SK-N-SH (cell line): ENCODE results near the gene SHISA4. TPM values are rescaled to one million over a fixed set of nuclear protein-coding genes. Genes with fewer than 3 reads are reported as not detected.

Source experiments
- CTCF ChIA-PET: fragments of 300-600, 350-600 bp; formaldehyde crosslinking; extraction: SDS; loops from one replicate; lab custom pipeline; 2021; lab: Yijun Ruan, JAX
- POLR2A ChIA-PET: fragments of 350-600 bp; sonication (Branson Sonifier 250); formaldehyde crosslinking; extraction: SDS; loops from one replicate; lab custom pipeline; 2020; ENCODE audit warnings: antibody characterized with exemption, inconsistent platforms; lab: Yijun Ruan, JAX
- DNase-seq: peaks from one replicate; pipeline ENCODE4 v3.0.0; 2012
- H2AFZ ChIP-seq: fragments of 200-600 bp; sonication (generic); 2 replicates; pipeline ENCODE4 v1.8.1; 2016; ENCODE audit warnings: antibody characterized with exemption, mild to moderate bottlenecking, low read depth
- H3F3A ChIP-seq: fragments of 200-600 bp; sonication (generic); replicated peaks from 2 replicates; pipeline ENCODE3; 2016; ENCODE audit warnings: antibody characterized with exemption, mild to moderate bottlenecking; ENCODE audit not compliant: insufficient read depth
- H3K27ac ChIP-seq, 2 experiments: fragments of 200-500 bp in 1 of 2; fragments of 200-600 bp in 1 of 2; sonication (Bioruptor generic) in 1 of 2; sonication (generic), shearing (Covaris generic) in 1 of 2; 2 replicates each; pipeline versions ENCODE4 v1.5.1 to v1.6.1; 2014 to 2016; ENCODE audit warnings: low read depth in 2 of 2, inconsistent platforms in 1 of 2, low read length in 1 of 2, mild to moderate bottlenecking in 1 of 2, mixed read lengths in 1 of 2
- H3K27me3 ChIP-seq: fragments of 200-600 bp; sonication (generic), shearing (Covaris generic); 2 replicates; pipeline ENCODE4 v1.6.1; 2016; ENCODE audit warnings: mixed run types; ENCODE audit not compliant: insufficient read depth
- H3K36me3 ChIP-seq, 2 experiments: fragments of 200-500 bp in 1 of 2; fragments of 200-600 bp in 1 of 2; sonication (Bioruptor generic) in 1 of 2; sonication (generic) in 1 of 2; replicated peaks in 1 of 2; 2 replicates each; pipeline versions ENCODE3 to v1.5.1; 2014 to 2016; ENCODE audit warnings: low read length in 1 of 2, mild to moderate bottlenecking in 1 of 2; ENCODE audit not compliant: insufficient read depth in 2 of 2, control insufficient read depth in 1 of 2
- H3K4me1 ChIP-seq, 2 experiments: fragments of 200-500 bp in 1 of 2; fragments of 200-600 bp in 1 of 2; sonication (Bioruptor generic) in 1 of 2; sonication (generic), shearing (Covaris generic) in 1 of 2; 2 replicates each; pipeline versions ENCODE4 v1.5.1 to v1.6.1; 2014 to 2016; ENCODE audit warnings: low read depth in 1 of 2, low read length in 1 of 2, mixed run types in 1 of 2; ENCODE audit not compliant: insufficient read depth in 2 of 2, control insufficient read depth in 1 of 2
- H3K4me2 ChIP-seq: fragments of 200-600 bp; sonication (generic), shearing (Covaris generic); 2 replicates; pipeline ENCODE4 v1.6.1; 2017; ENCODE audit warnings: mixed run types
- H3K4me3 ChIP-seq, 2 experiments: fragments of 200-500 bp in 1 of 2; fragments of 200-600 bp in 1 of 2; sonication (Bioruptor generic) in 1 of 2; sonication (generic), shearing (Covaris generic) in 1 of 2; 2 replicates each; pipeline versions ENCODE4 v1.5.1 to v1.8.1; 2014 to 2016; ENCODE audit warnings: low read depth in 2 of 2, inconsistent platforms in 1 of 2, low read length in 1 of 2, mild to moderate bottlenecking in 1 of 2, mixed read lengths in 1 of 2, moderate library complexity in 1 of 2
- H3K79me2 ChIP-seq: fragments of 200-600 bp; sonication (generic); 2 replicates; pipeline ENCODE4 v1.8.1; 2017; ENCODE audit warnings: mild to moderate bottlenecking; ENCODE audit not compliant: insufficient read depth
- H3K9ac ChIP-seq: fragments of 200-600 bp; sonication (generic); 2 replicates; pipeline ENCODE4 v1.6.1; 2017; ENCODE audit warnings: mixed run types
- H3K9me2 ChIP-seq: fragments of 200-600 bp; sonication (generic); 2 replicates; pipeline ENCODE4 v1.6.1; 2017; ENCODE audit warnings: mixed run types
- H3K9me3 ChIP-seq: fragments of 200-600 bp; sonication (generic); 2 replicates; pipeline ENCODE4 v1.6.1; 2017; ENCODE audit warnings: mixed run types, mild to moderate bottlenecking, moderate library complexity
- H4K20me1 ChIP-seq: fragments of 200-600 bp; sonication (generic); 2 replicates; pipeline ENCODE4 v1.6.1; 2017; ENCODE audit warnings: mild to moderate bottlenecking, mixed run types; ENCODE audit not compliant: insufficient read depth
- ELF1 ChIP-seq: IDR thresholded peaks from 2 replicates; pipeline ENCODE4 v1.4.0; 2012
- EZH2phosphoT487 ChIP-seq: fragments of 200-600 bp; sonication (generic); IDR thresholded peaks from 2 replicates; pipeline ENCODE4 v1.6.1; 2017; ENCODE audit warnings: low read depth, mixed run types, mild to moderate bottlenecking, antibody characterized with exemption, moderate library complexity, borderline replicate concordance
- FOSL2 ChIP-seq: IDR thresholded peaks from 2 replicates; pipeline ENCODE4 v1.4.0; 2012; ENCODE audit warnings: low read depth, mild to moderate bottlenecking, moderate library complexity, borderline replicate concordance
- GABPA ChIP-seq: IDR thresholded peaks from 2 replicates; pipeline ENCODE4 v1.4.0; 2012; ENCODE audit warnings: low read depth, mild to moderate bottlenecking
- JUND ChIP-seq: IDR thresholded peaks from 2 replicates; pipeline ENCODE4 v1.4.0; 2012
- MXI1 ChIP-seq: IDR thresholded peaks from 2 replicates; pipeline ENCODE4 v1.6.1; 2012; ENCODE audit warnings: mild to moderate bottlenecking, low read depth, low read length, improper control_type of control experiment
- NFIC ChIP-seq: IDR thresholded peaks from 2 replicates; pipeline ENCODE4 v1.4.0; 2012; ENCODE audit warnings: borderline replicate concordance
- POLR2AphosphoS5 ChIP-seq: IDR thresholded peaks from 2 replicates; pipeline ENCODE4 v1.6.1; 2012; ENCODE audit warnings: low read depth, low read length
- RFX5 ChIP-seq: IDR thresholded peaks from 2 replicates; pipeline ENCODE4 v1.6.1; 2012; ENCODE audit warnings: mild to moderate bottlenecking, improper control_type of control experiment, low read length
- RXRA ChIP-seq: IDR thresholded peaks from 2 replicates; pipeline ENCODE4 v1.4.0; 2012; ENCODE audit warnings: low read depth, mild to moderate bottlenecking, borderline replicate concordance
- TAF1 ChIP-seq: IDR thresholded peaks from 2 replicates; pipeline ENCODE4 v1.6.1; 2012; ENCODE audit warnings: low read depth, mild to moderate bottlenecking, low read length, moderate library complexity, borderline replicate concordance
- WGBS: methylation state at CpG from one replicate; pipeline ENCODE4 v1.1.6; 2017; ENCODE audit warnings: low lambda C conversion rate; 5-methylcytosine and 5-hydroxymethylcytosine counted together
- polyA plus RNA-seq, 3 experiments: library from polyadenylated mRNA; depleted of rRNA; stranded (reverse); fragments of >200 nt; gene quantifications; 2 replicates each; pipeline ENCODE4 v1.2.3, GENCODE V29; 2012
- TF ChIP-seq, protein P1 (sequence below): IDR thresholded peaks from 2 replicates; pipeline ENCODE4 v1.6.1; 2012; ENCODE audit warnings: mild to moderate bottlenecking, low read depth, low read length, moderate library complexity
- TF ChIP-seq, protein P2 (sequence below): IDR thresholded peaks from 2 replicates; pipeline ENCODE4 v1.4.0; 2012; ENCODE audit warnings: low read depth, borderline replicate concordance
- TF ChIP-seq, protein P3 (sequence below): IDR thresholded peaks from 2 replicates; pipeline ENCODE4; 2012

Gene SHISA4
- polyA plus RNA-seq, 1 of the 3 experiments (the other 2 are of a cell fraction): 42.1 TPM

DNA sequence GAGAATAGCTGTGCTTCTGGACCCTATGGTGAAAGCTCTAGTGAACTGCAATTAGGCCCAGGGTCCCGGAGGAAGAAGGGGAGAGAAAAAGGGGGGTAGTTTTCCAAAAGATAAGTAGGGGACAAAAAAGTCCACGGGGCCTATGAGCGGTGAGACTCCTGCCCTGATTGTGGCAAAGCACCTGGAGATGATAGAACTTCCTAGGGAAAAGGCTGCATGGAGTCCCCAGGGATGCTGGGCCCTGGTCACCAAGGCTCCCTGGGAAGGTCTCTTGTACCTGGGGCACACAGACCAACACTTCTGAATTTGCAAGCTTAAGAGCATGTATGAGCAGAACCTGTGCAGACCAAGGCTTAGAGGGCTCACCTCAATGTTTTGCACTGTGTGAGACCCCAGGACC is 5.4 kb upstream of the SHISA4 start:
- peak overlapping the region; percentile 58 for H3K4me2 ChIP-seq
- H3K9me3 ChIP-seq: no peaks in the 10 kb centered on the region
- TF ChIP-seq, protein P1, sequence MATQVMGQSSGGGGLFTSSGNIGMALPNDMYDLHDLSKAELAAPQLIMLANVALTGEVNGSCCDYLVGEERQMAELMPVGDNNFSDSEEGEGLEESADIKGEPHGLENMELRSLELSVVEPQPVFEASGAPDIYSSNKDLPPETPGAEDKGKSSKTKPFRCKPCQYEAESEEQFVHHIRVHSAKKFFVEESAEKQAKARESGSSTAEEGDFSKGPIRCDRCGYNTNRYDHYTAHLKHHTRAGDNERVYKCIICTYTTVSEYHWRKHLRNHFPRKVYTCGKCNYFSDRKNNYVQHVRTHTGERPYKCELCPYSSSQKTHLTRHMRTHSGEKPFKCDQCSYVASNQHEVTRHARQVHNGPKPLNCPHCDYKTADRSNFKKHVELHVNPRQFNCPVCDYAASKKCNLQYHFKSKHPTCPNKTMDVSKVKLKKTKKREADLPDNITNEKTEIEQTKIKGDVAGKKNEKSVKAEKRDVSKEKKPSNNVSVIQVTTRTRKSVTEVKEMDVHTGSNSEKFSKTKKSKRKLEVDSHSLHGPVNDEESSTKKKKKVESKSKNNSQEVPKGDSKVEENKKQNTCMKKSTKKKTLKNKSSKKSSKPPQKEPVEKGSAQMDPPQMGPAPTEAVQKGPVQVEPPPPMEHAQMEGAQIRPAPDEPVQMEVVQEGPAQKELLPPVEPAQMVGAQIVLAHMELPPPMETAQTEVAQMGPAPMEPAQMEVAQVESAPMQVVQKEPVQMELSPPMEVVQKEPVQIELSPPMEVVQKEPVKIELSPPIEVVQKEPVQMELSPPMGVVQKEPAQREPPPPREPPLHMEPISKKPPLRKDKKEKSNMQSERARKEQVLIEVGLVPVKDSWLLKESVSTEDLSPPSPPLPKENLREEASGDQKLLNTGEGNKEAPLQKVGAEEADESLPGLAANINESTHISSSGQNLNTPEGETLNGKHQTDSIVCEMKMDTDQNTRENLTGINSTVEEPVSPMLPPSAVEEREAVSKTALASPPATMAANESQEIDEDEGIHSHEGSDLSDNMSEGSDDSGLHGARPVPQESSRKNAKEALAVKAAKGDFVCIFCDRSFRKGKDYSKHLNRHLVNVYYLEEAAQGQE: no peak
- TF ChIP-seq MXI1 (no peak), EZH2phosphoT487 (no peak), POLR2AphosphoS5 (no peak), TAF1 (no peak), JUND (no peak), GABPA (no peak)
- TF ChIP-seq, protein P2, sequence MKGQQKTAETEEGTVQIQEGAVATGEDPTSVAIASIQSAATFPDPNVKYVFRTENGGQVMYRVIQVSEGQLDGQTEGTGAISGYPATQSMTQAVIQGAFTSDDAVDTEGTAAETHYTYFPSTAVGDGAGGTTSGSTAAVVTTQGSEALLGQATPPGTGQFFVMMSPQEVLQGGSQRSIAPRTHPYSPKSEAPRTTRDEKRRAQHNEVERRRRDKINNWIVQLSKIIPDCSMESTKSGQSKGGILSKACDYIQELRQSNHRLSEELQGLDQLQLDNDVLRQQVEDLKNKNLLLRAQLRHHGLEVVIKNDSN: no peak
- TF ChIP-seq, all 33 proteins: peak for 0
- no peaks in the 10 kb centered on the region for H3K27me3 ChIP-seq
- H2AFZ ChIP-seq: no peak overlapping the region
- 57% methylated on average over 3 of the region's 3 CpGs for WGBS
- peaks cover 19 to 45% of the 10 kb centered on the region in 2 experiments; a peak in 3 of 4 replicates for H3K4me1 ChIP-seq
- H3K36me3 ChIP-seq: peaks cover 2 to 5% of the 10 kb centered on the region in 2 experiments
- H3K27ac ChIP-seq: peak overlapping the region; percentile 31 to 59; a peak in 3 of 4 replicates
- H3F3A ChIP-seq: peaks cover 27% of the 10 kb centered on the region
- POLR2A ChIA-PET: interaction anchor here (1.1 kb wide), 1 partner anchor 16 kb away, joined by 3 read pairs; no protein-coding TSS in a partner anchor
- peaks cover 4% of the 10 kb centered on the region; the same call in 1 of the 2 replicates for H4K20me1 ChIP-seq
- no peaks in the 10 kb centered on the region for H3K79me2 ChIP-seq
- CTCF ChIA-PET: interaction anchor here (0.8 to 16.1 kb wide), 3 partner anchors 9 to 116 kb away, joined by 3 to 222 read pairs (median 3); partner anchors contain the start of gene SHISA4
- no peak overlapping the region for H3K4me3 ChIP-seq
- H3K9ac ChIP-seq: no peak overlapping the region
- no peaks in the 10 kb centered on the region for H3K9me2 ChIP-seq
- DNase-seq: no peak

DNA sequence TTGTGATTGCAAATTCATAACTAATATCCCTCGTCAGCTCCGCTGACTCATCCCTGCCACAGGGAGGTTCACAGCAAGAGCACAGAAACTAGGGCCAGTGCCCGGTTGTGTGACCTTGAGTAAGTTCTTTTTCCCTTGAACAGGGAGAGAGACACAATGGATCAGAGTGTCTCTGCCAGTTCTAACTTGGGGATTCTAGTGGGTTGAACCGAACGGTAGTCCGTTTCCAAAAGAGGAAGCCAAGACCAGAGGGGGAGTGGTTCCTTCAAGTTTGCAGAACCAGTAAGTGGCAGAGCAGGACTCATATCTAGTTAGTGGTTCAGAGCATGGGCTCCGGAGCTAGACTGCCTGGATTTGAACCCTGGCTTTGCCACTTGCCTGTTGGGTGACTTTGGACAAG is 4.9 kb upstream of the SHISA4 start:
- Histone ChIP-seq H2AFZ (no peak overlapping the region), H3K9me2 (no peaks in the 10 kb centered on the region), H4K20me1 (peaks cover 4% of the 10 kb centered on the region; the same call in 1 of the 2 replicates), H3F3A (peaks cover 27% of the 10 kb centered on the region), H3K9ac (no peak overlapping the region), H3K4me2 (peak overlapping the region; percentile 58), H3K79me2 (no peaks in the 10 kb centered on the region), H3K36me3 (peaks cover under 1 to 2% of the 10 kb centered on the region in 2 experiments), H3K4me1 (peaks cover 20 to 45% of the 10 kb centered on the region in 2 experiments; a peak in 3 of 4 replicates), H3K27me3 (no peaks in the 10 kb centered on the region), H3K27ac (peak overlapping the region; percentile 31 to 59; a peak in 3 of 4 replicates), H3K4me3 (no peak overlapping the region), H3K9me3 (no peaks in the 10 kb centered on the region)
- 49% methylated on average over 7 of the region's 7 CpGs for WGBS
- DNase-seq: no peak
- TF ChIP-seq RXRA (peak; percentile 46; the same call in 1 of the 2 replicates), RFX5 (no peak), NFIC (no peak), GABPA (no peak), JUND (0 out of 2 replicates have a peak, but pooled peaks have one; percentile 50), TAF1 (no peak), FOSL2 (peak; percentile 64; the same call in 1 of the 2 replicates), ELF1 (0 out of 2 replicates have a peak, but pooled peaks have one; percentile 8)
- TF ChIP-seq, protein P3, sequence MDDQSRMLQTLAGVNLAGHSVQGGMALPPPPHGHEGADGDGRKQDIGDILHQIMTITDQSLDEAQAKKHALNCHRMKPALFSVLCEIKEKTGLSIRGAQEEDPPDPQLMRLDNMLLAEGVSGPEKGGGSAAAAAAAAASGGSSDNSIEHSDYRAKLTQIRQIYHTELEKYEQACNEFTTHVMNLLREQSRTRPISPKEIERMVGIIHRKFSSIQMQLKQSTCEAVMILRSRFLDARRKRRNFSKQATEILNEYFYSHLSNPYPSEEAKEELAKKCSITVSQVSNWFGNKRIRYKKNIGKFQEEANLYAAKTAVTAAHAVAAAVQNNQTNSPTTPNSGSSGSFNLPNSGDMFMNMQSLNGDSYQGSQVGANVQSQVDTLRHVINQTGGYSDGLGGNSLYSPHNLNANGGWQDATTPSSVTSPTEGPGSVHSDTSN: 0 out of 2 replicates have a peak, but pooled peaks have one; percentile 8
- TF ChIP-seq, protein P1: no peak
- TF ChIP-seq, protein P2: no peak
- ChIA-PET POLR2A (interaction anchor here (0.9 kb wide), 1 partner anchor 10 kb away, joined by 3 read pairs; no protein-coding TSS in a partner anchor), CTCF (interaction anchor here (1.7 to 3.9 kb wide), 3 partner anchors 12 to 371 kb away, joined by 6 to 39 read pairs (median 11); no protein-coding TSS in a partner anchor)
